HEK293 (cell line): Measurements from ENCODE around the gene IL9.

Source experiments
- CTCF ChIA-PET: fragments of 350-600 bp; formaldehyde crosslinking; extraction: SDS; loops from one replicate; lab custom pipeline; 2021; ENCODE audit warnings: antibody characterized with exemption; lab: Yijun Ruan, JAX
- POLR2A ChIA-PET: fragments of 300-600 bp; formaldehyde crosslinking; extraction: SDS; loops from one replicate; lab custom pipeline; 2020; ENCODE audit warnings: antibody characterized with exemption, inconsistent platforms; lab: Yijun Ruan, JAX
- H3K27ac ChIP-seq: fragments of 200-500 bp; sonication (Bioruptor generic); 2 replicates; pipeline ENCODE4 v1.5.1; 2014; ENCODE audit warnings: low read depth, low read length, control low read depth, inconsistent platforms; ENCODE audit errors: extremely low read depth
- H3K36me3 ChIP-seq, 2 experiments: fragments of 200-500 bp in 1 of 2; sonication (Bioruptor generic) in 1 of 2; 1 replicate in 1 of 2; 2 replicates in 1 of 2; pipeline ENCODE4 v1.5.1; 2014 to 2017; ENCODE audit warnings: inconsistent platforms in 2 of 2, low read length in 2 of 2; ENCODE audit not compliant: control insufficient read depth in 2 of 2, insufficient read depth in 1 of 2
- H3K4me1 ChIP-seq: fragments of 200-500 bp; sonication (Bioruptor generic); 2 replicates; pipeline ENCODE4 v1.5.1; 2014; ENCODE audit warnings: mild to moderate bottlenecking, low read length, inconsistent platforms; ENCODE audit not compliant: control insufficient read depth, insufficient read depth
- H3K4me3 ChIP-seq: 2 replicates; pipeline ENCODE4 v1.5.1; 2011; ENCODE audit warnings: low read depth, mild to moderate bottlenecking, control low read depth, low read length, moderate library complexity
- H3K9me3 ChIP-seq: fragments of 200-500 bp; sonication (Bioruptor generic); 2 replicates; pipeline ENCODE4 v1.5.1; 2014; ENCODE audit warnings: low read depth, low read length, inconsistent platforms; ENCODE audit not compliant: control insufficient read depth, insufficient read depth
- BCL11B ChIP-seq: fragments of 450-650 bp; formaldehyde crosslinking; IDR thresholded peaks from 2 replicates; pipeline ENCODE4 v1.5.1; 2016; ENCODE audit warnings: low read depth, missing biosample characterization, missing genetic modification characterization
- HOXA7 ChIP-seq: sonication (generic); formaldehyde crosslinking; IDR thresholded peaks from 2 replicates; pipeline ENCODE4 v1.8.1; 2022; ENCODE audit warnings: missing genetic modification reagents, borderline replicate concordance
- REPIN1 ChIP-seq: fragments of 450-650 bp; formaldehyde crosslinking; IDR thresholded peaks from 2 replicates; pipeline ENCODE4 v1.5.1; 2017; ENCODE audit warnings: missing biosample characterization, missing genetic modification characterization, low read depth
- YY1 ChIP-seq: fragments of 450-650 bp; formaldehyde crosslinking; IDR thresholded peaks from 2 replicates; pipeline ENCODE4 v1.5.1; 2018; ENCODE audit warnings: missing biosample characterization, missing genetic modification characterization
- ZFP37 ChIP-seq: fragments of 450-650 bp; formaldehyde crosslinking; IDR thresholded peaks from 2 replicates; pipeline ENCODE4 v1.5.1; 2016; ENCODE audit warnings: missing biosample characterization, missing genetic modification characterization
- ZNF140 ChIP-seq: fragments of 450-650 bp; formaldehyde crosslinking; IDR thresholded peaks from 2 replicates; pipeline ENCODE4 v1.5.1; 2016; ENCODE audit warnings: missing biosample characterization, missing genetic modification characterization
- ZNF155 ChIP-seq: fragments of 450-650 bp; formaldehyde crosslinking; IDR thresholded peaks from 2 replicates; pipeline ENCODE4 v1.5.1; 2016; ENCODE audit warnings: missing biosample characterization, missing genetic modification characterization
- ZNF16 ChIP-seq: fragments of 450-650 bp; formaldehyde crosslinking; IDR thresholded peaks from 2 replicates; pipeline ENCODE4 v1.5.1; 2016; ENCODE audit warnings: low read depth, missing biosample characterization, missing genetic modification characterization
- ZNF26 ChIP-seq: fragments of 450-650 bp; formaldehyde crosslinking; IDR thresholded peaks from 2 replicates; pipeline ENCODE4 v1.5.1; 2016; ENCODE audit warnings: missing biosample characterization, missing genetic modification characterization
- ZNF433 ChIP-seq: fragments of 450-650 bp; formaldehyde crosslinking; IDR thresholded peaks from 2 replicates; pipeline ENCODE4 v1.5.1; 2016; ENCODE audit warnings: missing biosample characterization, missing genetic modification characterization, low read depth
- ZNF548 ChIP-seq: fragments of 450-650 bp; formaldehyde crosslinking; IDR thresholded peaks from 2 replicates; pipeline ENCODE4 v1.5.1; 2016; ENCODE audit warnings: missing biosample characterization, missing genetic modification characterization
- ZNF571 ChIP-seq: fragments of 450-650 bp; formaldehyde crosslinking; IDR thresholded peaks from 2 replicates; pipeline ENCODE4 v1.5.0; 2017; ENCODE audit warnings: missing biosample characterization, missing genetic modification characterization
- ZNF580 ChIP-seq: fragments of 450-650 bp; formaldehyde crosslinking; IDR thresholded peaks from 2 replicates; pipeline ENCODE4 v1.5.1; 2016; ENCODE audit warnings: missing biosample characterization, missing genetic modification characterization
- ZNF585B ChIP-seq: fragments of 450-650 bp; formaldehyde crosslinking; IDR thresholded peaks from 2 replicates; pipeline ENCODE4 v1.5.1; 2016; ENCODE audit warnings: missing biosample characterization, missing genetic modification characterization
- TF ChIP-seq, protein P1 (sequence below): sonication (generic); formaldehyde crosslinking; IDR thresholded peaks from 2 replicates; pipeline ENCODE4 v1.8.1; 2022; ENCODE audit warnings: mild to moderate bottlenecking, moderate library complexity, missing genetic modification reagents
- TF ChIP-seq, protein P2 (sequence below): fragments of 450-650 bp; formaldehyde crosslinking; IDR thresholded peaks from 2 replicates; pipeline ENCODE4 v1.5.1; 2016; ENCODE audit warnings: missing biosample characterization, missing genetic modification characterization

IL9 gene

GRCh38 chr5:135842737-135843136, 52.9 kb downstream of the IL9 start:
- CTCF ChIA-PET, result interaction anchor here (0.6 to 2.7 kb wide), 3 partner anchors 8 to 362 kb away, joined by 3 to 11 read pairs (median 5); no protein-coding TSS in a partner anchor
- H3K4me1 ChIP-seq, result no peaks in the 10 kb centered on the region
- TF ChIP-seq ZNF585B (tag by site-specific recombination), result no peak
- TF ChIP-seq ZNF155, result no peak
- TF ChIP-seq, protein P1, sequence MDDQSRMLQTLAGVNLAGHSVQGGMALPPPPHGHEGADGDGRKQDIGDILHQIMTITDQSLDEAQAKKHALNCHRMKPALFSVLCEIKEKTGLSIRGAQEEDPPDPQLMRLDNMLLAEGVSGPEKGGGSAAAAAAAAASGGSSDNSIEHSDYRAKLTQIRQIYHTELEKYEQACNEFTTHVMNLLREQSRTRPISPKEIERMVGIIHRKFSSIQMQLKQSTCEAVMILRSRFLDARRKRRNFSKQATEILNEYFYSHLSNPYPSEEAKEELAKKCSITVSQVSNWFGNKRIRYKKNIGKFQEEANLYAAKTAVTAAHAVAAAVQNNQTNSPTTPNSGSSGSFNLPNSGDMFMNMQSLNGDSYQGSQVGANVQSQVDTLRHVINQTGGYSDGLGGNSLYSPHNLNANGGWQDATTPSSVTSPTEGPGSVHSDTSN (CRISPR knock-in tag), result no peak
- TF ChIP-seq ZNF571 (tag by site-specific recombination), result no peak
- no peak for TF ChIP-seq ZFP37 (tag by site-specific recombination)
- TF ChIP-seq, protein P2, sequence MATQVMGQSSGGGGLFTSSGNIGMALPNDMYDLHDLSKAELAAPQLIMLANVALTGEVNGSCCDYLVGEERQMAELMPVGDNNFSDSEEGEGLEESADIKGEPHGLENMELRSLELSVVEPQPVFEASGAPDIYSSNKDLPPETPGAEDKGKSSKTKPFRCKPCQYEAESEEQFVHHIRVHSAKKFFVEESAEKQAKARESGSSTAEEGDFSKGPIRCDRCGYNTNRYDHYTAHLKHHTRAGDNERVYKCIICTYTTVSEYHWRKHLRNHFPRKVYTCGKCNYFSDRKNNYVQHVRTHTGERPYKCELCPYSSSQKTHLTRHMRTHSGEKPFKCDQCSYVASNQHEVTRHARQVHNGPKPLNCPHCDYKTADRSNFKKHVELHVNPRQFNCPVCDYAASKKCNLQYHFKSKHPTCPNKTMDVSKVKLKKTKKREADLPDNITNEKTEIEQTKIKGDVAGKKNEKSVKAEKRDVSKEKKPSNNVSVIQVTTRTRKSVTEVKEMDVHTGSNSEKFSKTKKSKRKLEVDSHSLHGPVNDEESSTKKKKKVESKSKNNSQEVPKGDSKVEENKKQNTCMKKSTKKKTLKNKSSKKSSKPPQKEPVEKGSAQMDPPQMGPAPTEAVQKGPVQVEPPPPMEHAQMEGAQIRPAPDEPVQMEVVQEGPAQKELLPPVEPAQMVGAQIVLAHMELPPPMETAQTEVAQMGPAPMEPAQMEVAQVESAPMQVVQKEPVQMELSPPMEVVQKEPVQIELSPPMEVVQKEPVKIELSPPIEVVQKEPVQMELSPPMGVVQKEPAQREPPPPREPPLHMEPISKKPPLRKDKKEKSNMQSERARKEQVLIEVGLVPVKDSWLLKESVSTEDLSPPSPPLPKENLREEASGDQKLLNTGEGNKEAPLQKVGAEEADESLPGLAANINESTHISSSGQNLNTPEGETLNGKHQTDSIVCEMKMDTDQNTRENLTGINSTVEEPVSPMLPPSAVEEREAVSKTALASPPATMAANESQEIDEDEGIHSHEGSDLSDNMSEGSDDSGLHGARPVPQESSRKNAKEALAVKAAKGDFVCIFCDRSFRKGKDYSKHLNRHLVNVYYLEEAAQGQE (tag by site-specific recombination), result no peak
- TF ChIP-seq REPIN1 (tag by site-specific recombination), result no peak
- TF ChIP-seq ZNF26 (tag by site-specific recombination), result no peak
- no peak for TF ChIP-seq ZNF548 (tag by site-specific recombination)
- no peak for TF ChIP-seq ZNF580 (tag by site-specific recombination)
- TF ChIP-seq HOXA7 (CRISPR knock-in tag), result no peak
- TF ChIP-seq BCL11B (tag by site-specific recombination), result no peak
- no peak for TF ChIP-seq ZNF16
- no peak for TF ChIP-seq ZNF140 (tag by site-specific recombination)
- TF ChIP-seq ZNF433 (tag by site-specific recombination), result no peak
- no peak for TF ChIP-seq YY1 (tag by site-specific recombination)
- TF ChIP-seq, all 188 proteins: peak for 0
- no peak overlapping the region for H3K4me3 ChIP-seq
- no peaks in the 10 kb centered on the region for H3K9me3 ChIP-seq
- POLR2A ChIA-PET, result no interaction called here
- no peaks in the 10 kb centered on the region for H3K36me3 ChIP-seq
- H3K27ac ChIP-seq, result no peak overlapping the region
